Calu3 (cell line): Measurements from ENCODE around the gene LTA4H. TPM values are rescaled to one million over a fixed set of nuclear protein-coding genes. Genes with fewer than 3 reads are reported as not detected.

Source experiments
- BruUV-seq: library from RNA; stranded (reverse); fragments of 400-500 nt; replicated peaks from 2 replicates; lab custom pipeline; 2021; lab: Mats Ljungman, UMichigan
- CTCF ChIA-PET: fragments of 300-600 bp; sonication (Branson Sonifier 250); formaldehyde crosslinking; loops from one replicate; lab custom pipeline; 2022; ENCODE audit warnings: antibody characterized with exemption; lab: Charles Lee
- DNase-seq: peaks from one replicate; pipeline ENCODE4 v3.0.0; 2022
- H3K27ac Mint-ChIP-seq: one replicate; pipeline ENCODE4 v1.8.0; 2022; ENCODE audit warnings: mixed read lengths; ENCODE audit not compliant: unreplicated experiment
- H3K27me3 Mint-ChIP-seq: one replicate; pipeline ENCODE4 v1.8.0; 2022; ENCODE audit warnings: mixed read lengths; ENCODE audit not compliant: unreplicated experiment
- H3K36me3 Mint-ChIP-seq: one replicate; pipeline ENCODE4 v1.8.0; 2022; ENCODE audit warnings: mild to moderate bottlenecking, moderate library complexity, mixed read lengths; ENCODE audit not compliant: insufficient read depth, unreplicated experiment
- H3K4me1 Mint-ChIP-seq: one replicate; pipeline ENCODE4 v1.8.0; 2022; ENCODE audit warnings: mild to moderate bottlenecking, low read depth, mixed read lengths; ENCODE audit not compliant: unreplicated experiment
- H3K4me3 Mint-ChIP-seq: one replicate; pipeline ENCODE4 v1.8.0; 2022; ENCODE audit warnings: mild to moderate bottlenecking, low read depth, moderate library complexity, mixed read lengths; ENCODE audit not compliant: unreplicated experiment
- H3K9me3 Mint-ChIP-seq: one replicate; pipeline ENCODE4 v1.8.0; 2022; ENCODE audit warnings: low read depth, mixed read lengths; ENCODE audit not compliant: unreplicated experiment
- CTCF ChIP-seq: fragments of 200-600 bp; IDR thresholded peaks from one replicate; pipeline ENCODE4 v1.8.0; 2022; ENCODE audit warnings: antibody characterized with exemption; ENCODE audit not compliant: unreplicated experiment
- intact Hi-C: fragments of 100-400 bp; cut with micrococcal nuclease; formaldehyde crosslinking; loops from one replicate; pipeline ENCODE4 v1.10.0; 2022; ENCODE audit not compliant: unreplicated experiment
- total RNA-seq: library from RNA; stranded (reverse); gene quantifications from 2 replicates; pipeline ENCODE4 v1.2.3, GENCODE V29; 2022

The LTA4H gene
- total RNA-seq, 1 experiment from 2014 or later = 105 TPM

- Mint-ChIP-seq H3K27ac (no peak overlapping the region), H3K36me3 (peaks cover 22% of the 10 kb centered on the region), H3K9me3 (no peaks in the 10 kb centered on the region), H3K4me1 (no peaks in the 10 kb centered on the region), H3K4me3 (no peak overlapping the region), H3K27me3 (no peaks in the 10 kb centered on the region)
- TF ChIP-seq CTCF = no peak
- no TSS peak for BruUV-seq
- CTCF ChIA-PET = no interaction called here
- intact Hi-C loops = no loop called here
- DNase-seq = no peak
Observed at GRCh38 chr12:96007729-96008128, 27.7 kb downstream of the LTA4H start.

DNA sequence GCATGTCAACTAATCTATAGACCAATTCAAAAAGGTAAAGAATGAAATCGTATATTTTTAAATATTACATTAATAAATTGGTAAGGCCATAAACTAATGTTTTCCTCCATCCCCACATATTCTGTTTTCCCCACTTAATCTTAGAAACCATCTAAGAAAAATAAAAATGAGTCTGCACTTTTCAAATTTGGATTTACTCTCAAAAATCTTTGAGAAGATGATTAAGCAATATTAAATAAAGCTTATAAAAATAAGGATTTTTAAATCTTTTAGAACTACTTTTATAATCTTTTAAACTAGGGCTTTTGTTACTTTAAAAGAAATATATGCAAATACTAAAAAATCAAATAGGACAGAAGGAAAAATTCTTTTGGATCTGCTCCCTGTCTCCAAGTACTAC, 28.7 kb downstream of the LTA4H start:
- BruUV-seq = no TSS peak
- CTCF ChIA-PET = no interaction called here
- intact Hi-C loops = no loop called here

GRCh38 chr12:96000858-96001257, 34.5 kb downstream of the LTA4H start:
- DNase-seq = no peak
- no TSS peak for BruUV-seq
- TF ChIP-seq CTCF = no peak
- CTCF ChIA-PET = interaction anchor here (0.7 kb wide), 1 partner anchor 26 kb away, joined by 3 read pairs; no protein-coding TSS in a partner anchor
- Mint-ChIP-seq H3K4me3 (no peak overlapping the region), H3K4me1 (peaks cover 31% of the 10 kb centered on the region), H3K27ac (no peak overlapping the region), H3K36me3 (peaks cover 8% of the 10 kb centered on the region), H3K9me3 (no peaks in the 10 kb centered on the region), H3K27me3 (no peaks in the 10 kb centered on the region)
- intact Hi-C loops = no loop called here

More for the DNA sequence above, 28.7 kb downstream of the LTA4H start:
- Mint-ChIP-seq H3K4me3 (no peak overlapping the region), H3K27ac (no peak overlapping the region), H3K27me3 (no peaks in the 10 kb centered on the region), H3K36me3 (peaks cover 20% of the 10 kb centered on the region), H3K4me1 (no peaks in the 10 kb centered on the region), H3K9me3 (no peaks in the 10 kb centered on the region)
- TF ChIP-seq CTCF = no peak
- no peak for DNase-seq

DNA sequence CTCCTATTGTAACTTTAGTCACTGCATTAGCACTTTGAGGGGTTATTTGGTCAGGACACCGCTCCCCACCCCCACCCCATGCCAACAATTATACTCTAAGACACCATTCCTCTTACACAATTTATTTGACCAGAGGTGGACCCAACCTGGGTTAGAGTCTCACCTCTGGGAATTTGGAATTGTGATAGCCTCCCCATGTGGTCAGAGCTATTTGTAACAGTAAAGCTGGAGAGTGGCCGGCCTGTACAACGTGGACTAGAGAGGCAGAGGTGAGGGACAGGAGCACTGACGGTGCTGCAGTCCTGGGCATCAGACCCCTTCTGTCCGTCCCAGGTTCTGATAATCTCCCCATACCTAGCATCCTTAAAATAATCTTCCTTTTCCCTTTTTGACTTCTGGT, 35.9 kb downstream of the LTA4H start:
- no peaks in the 10 kb centered on the region for H3K9me3 Mint-ChIP-seq
- intact Hi-C loops = loop anchor here (5.0 kb wide), 2 partner anchors 37 to 177 kb away; no protein-coding TSS in a partner anchor

More for the DNA sequence above, 35.9 kb downstream of the LTA4H start:
- H3K27me3 Mint-ChIP-seq = no peaks in the 10 kb centered on the region
- H3K4me1 Mint-ChIP-seq = peaks cover 33% of the 10 kb centered on the region
- TF ChIP-seq CTCF = no peak
- H3K36me3 Mint-ChIP-seq = no peaks in the 10 kb centered on the region
- BruUV-seq = no TSS peak
- H3K4me3 Mint-ChIP-seq = no peak overlapping the region
- CTCF ChIA-PET = interaction anchor here (0.9 to 1.6 kb wide), 2 partner anchors 81 to 812 kb away, joined by 3 to 15 read pairs; no protein-coding TSS in a partner anchor
- no peak overlapping the region for H3K27ac Mint-ChIP-seq
- no peak for DNase-seq
